ENCODE data around the gene JHY. TPM values are rescaled to one million over a fixed set of nuclear protein-coding genes. Genes with fewer than 3 reads are reported as not detected.
A peak's percentile ranks its signal among the peaks of the same experiment; 100 is the strongest.

The JHY gene
- polyA plus RNA-seq, 1 of the 3 experiments (the other 2 are of a cell fraction): 2.9 TPM

DNA sequence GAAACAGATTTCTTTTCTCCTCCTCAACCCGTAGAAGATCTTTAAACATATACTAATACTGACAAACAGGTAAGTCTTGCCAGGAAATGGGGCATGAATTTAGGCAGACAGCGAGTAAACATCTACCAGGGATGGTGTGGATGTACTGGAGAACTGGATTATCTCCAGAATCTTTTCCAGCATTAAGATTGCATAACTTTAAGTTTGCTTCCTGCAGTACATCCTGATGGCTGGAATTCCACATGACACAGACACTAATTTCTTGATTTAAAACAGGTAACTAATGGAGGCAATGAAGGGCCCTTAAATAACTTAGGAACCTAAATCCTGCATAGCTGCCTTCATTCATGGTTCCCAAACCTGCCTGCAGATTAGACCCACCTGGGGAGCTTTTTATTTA, 40.7 kb downstream of the JHY start:
- H3K4me3 ChIP-seq (ENCODE audit: low read depth in 2 of 2, low read length in 1 of 2): no peak overlapping the region
- no peak overlapping the region for H3K4me2 ChIP-seq
- H3F3A ChIP-seq (replicated peaks; ENCODE audit: insufficient read depth): no peaks in the 10 kb centered on the region
- ChIA-PET POLR2A (no interaction called here), CTCF (interaction anchor here (1.5 to 2.6 kb wide), 4 partner anchors 59 to 100 kb away, joined by 3 to 14 read pairs (median 8); no protein-coding TSS in a partner anchor)
- H3K4me1 ChIP-seq (ENCODE audit: control insufficient read depth in 1 of 2, insufficient read depth in 2 of 2, low read depth in 1 of 2, low read length in 1 of 2): peaks cover 0 to 3% of the 10 kb centered on the region in 2 experiments; a peak in 1 of 4 replicates
- no peaks in the 10 kb centered on the region for H3K27me3 ChIP-seq (ENCODE audit: insufficient read depth)
- peak overlapping the region in 1 of 2 experiments; percentile 53; a peak in 1 of 4 replicates for H3K27ac ChIP-seq (ENCODE audit: low read depth in 2 of 2, low read length in 1 of 2)
- TF ChIP-seq TCF12 (IDR thresholded peaks at IDR 0.05): peak; percentile 29; the same call in 1 of the 2 replicates
- no peak for TF ChIP-seq MXI1 (IDR thresholded peaks at IDR 0.05; ENCODE audit: low read depth, low read length)
- no peaks in the 10 kb centered on the region for H3K79me2 ChIP-seq (ENCODE audit: insufficient read depth)
- no peaks in the 10 kb centered on the region for H3K9me2 ChIP-seq
- peak; percentile 5 for DNase-seq
- no peak overlapping the region for H2AFZ ChIP-seq (ENCODE audit: low read depth)
- no peaks in the 10 kb centered on the region for H4K20me1 ChIP-seq (ENCODE audit: insufficient read depth)
- H3K36me3 ChIP-seq (replicated peaks in 1 of 2; ENCODE audit: control insufficient read depth in 1 of 2, insufficient read depth in 2 of 2, low read length in 1 of 2): no peaks in the 10 kb centered on the region
- 64% methylated on average over 2 of the region's 2 CpGs for WGBS (ENCODE audit: low lambda C conversion rate)
- no peaks in the 10 kb centered on the region for H3K9me3 ChIP-seq
- no peak overlapping the region for H3K9ac ChIP-seq

DNA sequence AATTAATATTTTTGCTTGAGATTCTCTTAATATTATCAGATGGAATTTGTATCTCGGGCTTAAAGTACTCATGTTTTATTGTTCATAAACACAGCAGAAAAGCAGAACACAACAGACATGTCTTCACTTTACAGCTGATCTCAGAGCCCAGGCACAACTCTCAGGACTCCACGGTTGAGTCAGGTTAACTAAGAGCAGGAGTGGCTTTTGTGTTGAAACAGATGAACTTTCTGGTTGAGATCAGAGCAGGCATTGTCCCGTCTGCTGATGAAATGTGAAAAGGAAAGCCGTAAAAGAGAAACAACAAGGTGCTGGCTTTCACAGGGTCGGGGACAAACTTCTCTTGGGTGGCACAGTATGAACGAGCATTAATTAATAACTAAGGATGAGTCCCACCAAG, 49.0 kb downstream of the JHY start:
- ChIA-PET POLR2A (no interaction called here), CTCF (interaction anchor here (1.1 to 1.6 kb wide), 2 partner anchors 68 to 92 kb away, joined by 3 to 5 read pairs; no protein-coding TSS in a partner anchor)
- H3K27me3 ChIP-seq (ENCODE audit: insufficient read depth): no peaks in the 10 kb centered on the region
- no peak overlapping the region for H2AFZ ChIP-seq (ENCODE audit: low read depth)
- no peaks in the 10 kb centered on the region for H4K20me1 ChIP-seq (ENCODE audit: insufficient read depth)
- H3K79me2 ChIP-seq (ENCODE audit: insufficient read depth): no peaks in the 10 kb centered on the region
- 89% methylated on average over 6 of the region's 6 CpGs for WGBS (ENCODE audit: low lambda C conversion rate)
- TF ChIP-seq, protein P1, sequence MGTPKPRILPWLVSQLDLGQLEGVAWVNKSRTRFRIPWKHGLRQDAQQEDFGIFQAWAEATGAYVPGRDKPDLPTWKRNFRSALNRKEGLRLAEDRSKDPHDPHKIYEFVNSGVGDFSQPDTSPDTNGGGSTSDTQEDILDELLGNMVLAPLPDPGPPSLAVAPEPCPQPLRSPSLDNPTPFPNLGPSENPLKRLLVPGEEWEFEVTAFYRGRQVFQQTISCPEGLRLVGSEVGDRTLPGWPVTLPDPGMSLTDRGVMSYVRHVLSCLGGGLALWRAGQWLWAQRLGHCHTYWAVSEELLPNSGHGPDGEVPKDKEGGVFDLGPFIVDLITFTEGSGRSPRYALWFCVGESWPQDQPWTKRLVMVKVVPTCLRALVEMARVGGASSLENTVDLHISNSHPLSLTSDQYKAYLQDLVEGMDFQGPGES (IDR thresholded peaks at IDR 0.05; ENCODE audit: low read depth, low read length): no peak
- TF ChIP-seq EP300 (IDR thresholded peaks at IDR 0.05; ENCODE audit: borderline replicate concordance in 1 of 2, low read depth in 1 of 2, low read length in 1 of 2): no peak
- no peak for DNase-seq
- no peak overlapping the region for H3K27ac ChIP-seq (ENCODE audit: low read depth in 2 of 2, low read length in 1 of 2)
- H3K4me3 ChIP-seq (ENCODE audit: low read depth in 2 of 2, low read length in 1 of 2): no peak overlapping the region
- no peaks in the 10 kb centered on the region; the same call in 1 of the 2 replicates for H3K9me2 ChIP-seq
- no peaks in the 10 kb centered on the region for H3F3A ChIP-seq (replicated peaks; ENCODE audit: insufficient read depth)
- H3K4me1 ChIP-seq (ENCODE audit: control insufficient read depth in 1 of 2, insufficient read depth in 2 of 2, low read depth in 1 of 2, low read length in 1 of 2): no peaks in the 10 kb centered on the region; a peak in 1 of 4 replicates
- H3K36me3 ChIP-seq (replicated peaks in 1 of 2; ENCODE audit: control insufficient read depth in 1 of 2, insufficient read depth in 2 of 2, low read length in 1 of 2): peaks cover 0 to 8% of the 10 kb centered on the region in 2 experiments
- no peak overlapping the region for H3K4me2 ChIP-seq
- no peak overlapping the region for H3K9ac ChIP-seq
- H3K9me3 ChIP-seq: no peaks in the 10 kb centered on the region

DNA sequence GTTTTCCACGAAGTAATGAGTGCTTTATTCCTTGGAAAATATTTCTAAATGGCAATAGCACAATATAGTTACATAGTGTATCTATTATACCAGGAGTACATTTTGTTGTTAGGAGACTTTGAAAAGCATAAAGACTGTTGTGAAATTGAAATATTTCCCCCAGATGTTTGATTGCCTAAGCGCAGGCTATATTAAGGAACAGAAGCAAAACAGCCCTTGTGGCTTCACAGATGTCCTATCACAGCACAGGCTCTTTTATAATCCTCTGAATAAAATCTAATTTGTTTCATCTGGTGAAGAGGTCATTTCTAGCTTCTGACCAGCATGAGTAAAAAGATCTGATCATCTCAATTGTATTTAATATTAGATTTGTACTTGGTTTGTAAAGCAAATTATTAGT, 50.9 kb downstream of the JHY start:
- peak; percentile 46 for DNase-seq
- TF ChIP-seq TAF1 (IDR thresholded peaks at IDR 0.05; ENCODE audit: borderline replicate concordance, low read depth, low read length) (no peak), NRF1 (IDR thresholded peaks at IDR 0.05; ENCODE audit: low read depth, low read length) (no peak), SIN3A (IDR thresholded peaks at IDR 0.05; ENCODE audit: borderline replicate concordance, low read depth, low read length) (no peak), FOXM1 (IDR thresholded peaks at IDR 0.05; ENCODE audit: low read depth) (no peak), FOSL2 (IDR thresholded peaks at IDR 0.05; ENCODE audit: borderline replicate concordance, low read depth) (no peak), TEAD4 (IDR thresholded peaks at IDR 0.05; ENCODE audit: borderline replicate concordance, insufficient read depth) (no peak), CHD2 (IDR thresholded peaks at IDR 0.05; ENCODE audit: low read length, partially characterized antibody) (no peak), EP300 (IDR thresholded peaks at IDR 0.05; ENCODE audit: borderline replicate concordance in 1 of 2, low read depth in 1 of 2, low read length in 1 of 2) (no peak), RAD21 (IDR thresholded peaks at IDR 0.05; ENCODE audit: low read length) (no peak)
- TF ChIP-seq, protein P2, sequence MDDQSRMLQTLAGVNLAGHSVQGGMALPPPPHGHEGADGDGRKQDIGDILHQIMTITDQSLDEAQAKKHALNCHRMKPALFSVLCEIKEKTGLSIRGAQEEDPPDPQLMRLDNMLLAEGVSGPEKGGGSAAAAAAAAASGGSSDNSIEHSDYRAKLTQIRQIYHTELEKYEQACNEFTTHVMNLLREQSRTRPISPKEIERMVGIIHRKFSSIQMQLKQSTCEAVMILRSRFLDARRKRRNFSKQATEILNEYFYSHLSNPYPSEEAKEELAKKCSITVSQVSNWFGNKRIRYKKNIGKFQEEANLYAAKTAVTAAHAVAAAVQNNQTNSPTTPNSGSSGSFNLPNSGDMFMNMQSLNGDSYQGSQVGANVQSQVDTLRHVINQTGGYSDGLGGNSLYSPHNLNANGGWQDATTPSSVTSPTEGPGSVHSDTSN (IDR thresholded peaks at IDR 0.05): no peak
- TF ChIP-seq, protein P3, sequence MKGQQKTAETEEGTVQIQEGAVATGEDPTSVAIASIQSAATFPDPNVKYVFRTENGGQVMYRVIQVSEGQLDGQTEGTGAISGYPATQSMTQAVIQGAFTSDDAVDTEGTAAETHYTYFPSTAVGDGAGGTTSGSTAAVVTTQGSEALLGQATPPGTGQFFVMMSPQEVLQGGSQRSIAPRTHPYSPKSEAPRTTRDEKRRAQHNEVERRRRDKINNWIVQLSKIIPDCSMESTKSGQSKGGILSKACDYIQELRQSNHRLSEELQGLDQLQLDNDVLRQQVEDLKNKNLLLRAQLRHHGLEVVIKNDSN (IDR thresholded peaks at IDR 0.05; ENCODE audit: borderline replicate concordance, low read depth): no peak
- TF ChIP-seq, protein P4, sequence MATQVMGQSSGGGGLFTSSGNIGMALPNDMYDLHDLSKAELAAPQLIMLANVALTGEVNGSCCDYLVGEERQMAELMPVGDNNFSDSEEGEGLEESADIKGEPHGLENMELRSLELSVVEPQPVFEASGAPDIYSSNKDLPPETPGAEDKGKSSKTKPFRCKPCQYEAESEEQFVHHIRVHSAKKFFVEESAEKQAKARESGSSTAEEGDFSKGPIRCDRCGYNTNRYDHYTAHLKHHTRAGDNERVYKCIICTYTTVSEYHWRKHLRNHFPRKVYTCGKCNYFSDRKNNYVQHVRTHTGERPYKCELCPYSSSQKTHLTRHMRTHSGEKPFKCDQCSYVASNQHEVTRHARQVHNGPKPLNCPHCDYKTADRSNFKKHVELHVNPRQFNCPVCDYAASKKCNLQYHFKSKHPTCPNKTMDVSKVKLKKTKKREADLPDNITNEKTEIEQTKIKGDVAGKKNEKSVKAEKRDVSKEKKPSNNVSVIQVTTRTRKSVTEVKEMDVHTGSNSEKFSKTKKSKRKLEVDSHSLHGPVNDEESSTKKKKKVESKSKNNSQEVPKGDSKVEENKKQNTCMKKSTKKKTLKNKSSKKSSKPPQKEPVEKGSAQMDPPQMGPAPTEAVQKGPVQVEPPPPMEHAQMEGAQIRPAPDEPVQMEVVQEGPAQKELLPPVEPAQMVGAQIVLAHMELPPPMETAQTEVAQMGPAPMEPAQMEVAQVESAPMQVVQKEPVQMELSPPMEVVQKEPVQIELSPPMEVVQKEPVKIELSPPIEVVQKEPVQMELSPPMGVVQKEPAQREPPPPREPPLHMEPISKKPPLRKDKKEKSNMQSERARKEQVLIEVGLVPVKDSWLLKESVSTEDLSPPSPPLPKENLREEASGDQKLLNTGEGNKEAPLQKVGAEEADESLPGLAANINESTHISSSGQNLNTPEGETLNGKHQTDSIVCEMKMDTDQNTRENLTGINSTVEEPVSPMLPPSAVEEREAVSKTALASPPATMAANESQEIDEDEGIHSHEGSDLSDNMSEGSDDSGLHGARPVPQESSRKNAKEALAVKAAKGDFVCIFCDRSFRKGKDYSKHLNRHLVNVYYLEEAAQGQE (IDR thresholded peaks at IDR 0.05; ENCODE audit: low read depth, low read length): no peak

More for the DNA sequence above, 50.9 kb downstream of the JHY start:
- Histone ChIP-seq H3K4me2 (no peak overlapping the region), H2AFZ (ENCODE audit: low read depth) (no peak overlapping the region), H3K9ac (no peak overlapping the region), H3K79me2 (ENCODE audit: insufficient read depth) (no peaks in the 10 kb centered on the region), H4K20me1 (ENCODE audit: insufficient read depth) (no peaks in the 10 kb centered on the region), H3K9me3 (no peaks in the 10 kb centered on the region), H3K27me3 (ENCODE audit: insufficient read depth) (no peaks in the 10 kb centered on the region), H3K9me2 (no peaks in the 10 kb centered on the region; the same call in 1 of the 2 replicates), H3K4me1 (ENCODE audit: control insufficient read depth in 1 of 2, insufficient read depth in 2 of 2, low read depth in 1 of 2, low read length in 1 of 2) (no peaks in the 10 kb centered on the region; a peak in 1 of 4 replicates), H3K36me3 (replicated peaks in 1 of 2; ENCODE audit: control insufficient read depth in 1 of 2, insufficient read depth in 2 of 2, low read length in 1 of 2) (peaks cover 0 to 11% of the 10 kb centered on the region in 2 experiments), H3K4me3 (ENCODE audit: low read depth in 2 of 2, low read length in 1 of 2) (no peak overlapping the region), H3F3A (replicated peaks; ENCODE audit: insufficient read depth) (no peaks in the 10 kb centered on the region), H3K27ac (ENCODE audit: low read depth in 2 of 2, low read length in 1 of 2) (no peak overlapping the region; a peak in 1 of 4 replicates)
- 47% methylated on average over 2 of the region's 2 CpGs for WGBS (ENCODE audit: low lambda C conversion rate)
- POLR2A ChIA-PET: no interaction called here
- CTCF ChIA-PET: interaction anchor here (0.8 to 2.5 kb wide), 6 partner anchors 27 to 121 kb away, joined by 3 to 12 read pairs (median 4); no protein-coding TSS in a partner anchor

Data from SK-N-SH (cell line).